Measurements from ENCODE around the gene LRRC28.

Gene LRRC28

DNA sequence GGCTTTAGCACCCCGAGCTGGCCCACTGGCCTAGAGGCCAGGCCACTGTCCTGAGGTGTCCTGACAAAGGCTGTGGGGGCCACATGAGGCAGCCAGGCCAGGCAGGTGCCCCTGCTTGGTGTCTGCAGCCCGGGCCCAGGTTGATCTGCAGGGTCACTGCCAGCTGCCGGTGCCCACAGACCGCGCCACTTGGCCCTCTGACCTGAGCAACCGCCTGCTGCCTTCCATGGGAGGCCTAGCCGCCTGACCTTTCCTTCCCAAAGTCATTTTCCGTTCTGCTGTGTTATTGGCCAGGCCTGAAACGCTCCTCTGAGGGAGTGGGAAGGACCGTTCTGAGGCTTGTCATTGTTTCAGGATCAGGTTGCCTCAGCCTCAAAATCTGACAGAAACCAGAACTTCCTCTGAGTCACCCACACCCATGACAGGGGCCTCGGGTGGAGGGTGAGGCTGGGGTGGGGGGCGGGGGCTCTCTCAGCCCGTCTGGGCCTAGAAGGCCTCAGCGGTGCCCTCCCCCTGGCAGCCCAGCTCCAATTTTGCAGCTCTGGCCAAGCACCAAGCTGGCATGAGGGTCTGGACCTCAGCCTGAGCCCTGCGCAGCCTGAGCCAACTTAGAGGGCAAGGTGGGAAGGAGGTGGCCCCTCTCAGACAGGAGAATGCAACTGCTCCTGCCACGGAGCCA, 173.8 kb downstream of the LRRC28 start:
- DNase-seq: peak; percentile 72

DNA sequence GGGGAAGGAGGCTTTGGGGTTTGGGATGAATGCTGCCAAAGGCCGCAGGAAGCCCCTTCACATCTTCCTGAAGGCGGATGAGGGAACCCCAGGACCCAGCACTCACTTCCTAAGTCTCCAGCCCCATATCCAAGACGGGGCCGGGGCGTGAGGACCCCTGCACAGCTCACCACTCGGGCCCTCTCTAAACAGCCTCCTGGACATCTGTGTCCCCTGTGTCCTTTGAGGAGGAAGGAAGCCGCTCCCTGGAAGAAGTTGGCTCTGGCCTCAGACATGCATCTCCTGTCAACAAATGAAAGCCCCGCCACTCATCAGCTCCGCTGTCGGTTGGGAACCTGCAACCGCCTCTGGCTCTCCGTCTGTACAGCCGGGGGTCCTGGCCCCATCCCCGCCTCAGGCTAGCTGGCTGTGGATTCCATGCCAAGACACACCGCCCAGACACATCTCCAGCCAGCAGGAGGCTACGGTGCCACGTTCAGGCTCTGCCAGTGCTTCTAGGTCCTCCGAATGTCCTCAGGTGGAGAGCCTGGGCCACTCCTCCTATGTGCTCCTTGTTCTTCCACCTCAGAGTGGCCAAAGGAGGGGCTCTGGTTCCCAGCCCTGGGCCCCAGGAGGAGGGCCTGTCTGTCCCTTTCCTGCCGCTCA, 174.5 kb downstream of the LRRC28 start:
- DNase-seq: no peak

DNA sequence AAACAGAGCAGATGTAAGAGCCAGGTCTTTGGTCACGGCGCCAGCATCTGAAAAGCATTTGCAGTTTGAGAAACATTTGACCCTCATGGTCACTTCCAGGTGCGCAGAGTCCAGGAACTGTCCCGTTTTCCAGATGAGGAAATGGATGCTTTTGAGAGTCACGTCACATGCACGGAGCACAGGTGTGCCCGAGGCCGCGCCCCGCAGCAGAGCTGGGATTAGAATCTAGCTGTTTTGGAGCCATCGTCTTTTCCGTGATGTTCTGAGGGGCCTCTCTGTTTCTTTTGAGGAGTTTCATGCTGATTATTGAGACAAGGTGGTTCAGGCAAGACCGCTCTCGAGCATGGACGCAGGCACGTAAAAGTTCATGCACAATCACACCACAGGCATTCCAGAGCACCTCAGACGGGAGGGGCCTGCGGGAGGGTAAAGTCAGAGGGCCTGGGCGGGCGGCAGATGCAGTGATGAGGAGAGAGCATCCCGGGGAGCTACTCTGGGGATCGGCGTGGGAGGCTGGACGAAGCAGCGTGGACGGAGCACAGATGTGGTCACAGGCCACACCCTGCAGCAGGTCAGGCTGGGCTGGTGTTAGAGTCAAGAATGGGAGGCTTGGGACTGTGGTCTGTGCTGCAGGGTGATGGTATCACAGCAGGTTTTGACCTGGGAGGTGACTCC, 175.3 kb downstream of the LRRC28 start:
- no peak for DNase-seq

DNA sequence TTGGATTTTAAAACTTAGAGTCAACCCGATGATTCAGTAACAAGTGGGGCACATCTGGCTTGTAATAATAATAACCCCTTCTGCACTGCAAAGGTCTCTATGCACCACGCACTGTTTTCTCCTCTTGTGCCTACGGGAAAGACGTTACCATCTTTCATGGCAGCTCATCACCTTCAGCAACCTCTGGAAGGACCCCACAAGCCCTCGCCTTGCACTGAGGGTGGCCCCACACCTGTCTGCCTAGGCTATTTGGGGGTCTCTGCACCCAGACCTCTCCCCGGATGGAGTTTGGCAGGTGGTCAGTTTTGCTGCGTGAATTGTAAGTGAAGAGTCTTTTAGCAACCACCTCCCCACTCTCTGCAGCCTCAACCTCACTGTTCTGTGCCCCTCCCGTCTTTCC, 175.9 kb downstream of the LRRC28 start:
- no peak for DNase-seq

DNA sequence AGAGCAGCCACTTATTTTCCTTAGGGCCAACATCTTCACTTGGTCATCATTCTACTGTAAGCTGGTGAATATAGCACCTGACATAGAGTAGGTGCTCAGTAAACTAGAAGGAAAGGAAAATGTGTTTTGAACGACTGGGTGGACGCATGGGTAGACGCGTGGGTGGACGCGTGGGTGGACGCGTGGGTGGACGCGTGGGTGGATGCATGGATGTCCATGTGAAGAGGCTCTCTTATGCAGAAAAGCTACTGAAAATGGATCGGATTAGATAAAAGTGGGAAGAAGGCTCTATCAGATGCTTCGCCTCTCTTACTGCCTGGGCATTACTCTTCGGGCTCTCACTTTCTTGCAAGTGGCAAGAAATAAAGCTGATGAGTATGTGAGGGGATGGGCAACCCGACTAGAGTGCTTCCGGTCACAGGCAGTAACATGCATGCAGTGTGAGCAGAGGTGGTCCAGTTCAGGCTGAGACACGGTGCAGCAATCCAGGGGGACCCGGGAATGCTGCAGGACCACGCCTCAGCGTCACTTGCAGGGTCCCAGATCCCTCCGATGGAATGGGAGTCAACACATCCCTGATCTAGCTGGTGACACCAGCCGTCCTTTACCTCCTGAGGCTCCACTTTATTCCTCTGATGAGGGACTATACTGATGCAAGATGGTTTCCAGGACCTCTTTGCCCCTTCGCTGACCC, 176.5 kb downstream of the LRRC28 start:
- no peak for DNase-seq

DNA sequence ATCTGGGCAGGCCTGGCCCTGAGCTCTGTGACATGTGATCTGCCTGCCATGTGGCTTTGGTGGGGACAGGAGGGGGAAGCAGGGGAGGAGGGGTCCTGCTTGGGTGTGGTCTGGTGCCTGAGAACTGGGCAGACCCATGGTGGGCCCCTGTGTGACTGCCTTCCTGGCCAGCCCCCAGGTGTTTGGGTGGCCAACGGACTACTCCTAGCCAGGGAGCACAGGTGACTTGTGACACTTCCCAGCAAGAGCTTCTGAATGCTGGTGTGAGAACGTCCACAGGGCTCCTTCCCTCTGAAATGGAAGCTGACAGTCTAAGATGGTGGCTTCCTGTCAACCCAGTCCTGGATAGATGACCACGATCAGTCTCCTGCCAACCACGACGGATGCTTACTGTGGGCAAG, 178.4 kb downstream of the LRRC28 start:
- DNase-seq: no peak

DNA sequence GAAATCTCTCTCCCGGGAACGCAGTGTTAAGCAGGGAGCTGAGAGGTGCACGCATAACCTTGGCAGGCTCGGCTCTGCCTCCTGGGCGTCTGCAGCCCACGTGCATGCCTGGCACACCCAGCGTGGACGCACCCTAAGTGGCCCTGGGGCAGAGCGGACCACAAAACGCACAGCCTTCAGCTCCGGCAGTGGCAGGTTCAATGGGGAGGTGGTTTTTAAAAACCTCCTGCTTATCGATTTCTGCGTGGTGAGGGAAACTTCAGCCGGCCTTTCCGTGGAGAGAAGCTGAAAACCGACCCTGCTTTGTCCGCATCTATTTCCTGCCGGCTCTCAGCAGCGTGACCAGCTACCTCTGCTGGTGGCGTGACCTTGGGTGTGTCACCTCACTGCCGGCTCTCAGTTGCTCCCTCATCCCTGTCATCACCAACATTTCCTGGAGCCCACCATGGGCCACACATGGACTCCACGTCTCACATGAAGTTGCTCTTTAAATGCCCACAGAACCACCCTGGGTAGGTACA, 179.7 kb downstream of the LRRC28 start:
- no peak for DNase-seq

DNA sequence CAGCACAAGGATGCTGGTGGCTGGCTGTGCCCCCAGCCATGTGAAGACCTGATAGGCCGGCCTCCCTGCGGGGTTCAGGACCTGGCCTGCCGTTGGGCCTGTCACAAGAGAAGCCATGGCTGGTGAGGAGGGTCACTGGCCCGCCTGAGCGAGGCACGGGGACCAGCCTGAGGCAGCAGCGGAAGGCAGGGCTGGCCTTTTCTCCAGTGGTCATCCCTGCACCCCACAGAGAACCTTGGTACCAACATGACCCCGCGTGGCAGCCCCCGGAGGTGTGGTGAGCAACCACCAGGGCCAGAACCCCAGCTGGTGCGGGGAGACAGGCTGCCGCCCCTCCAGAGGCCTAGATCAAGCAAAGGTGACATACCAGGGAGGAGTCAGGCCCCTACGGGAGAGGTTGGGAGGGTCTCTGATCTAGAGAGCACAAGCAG, 180.4 kb downstream of the LRRC28 start:
- DNase-seq: no peak

DNA sequence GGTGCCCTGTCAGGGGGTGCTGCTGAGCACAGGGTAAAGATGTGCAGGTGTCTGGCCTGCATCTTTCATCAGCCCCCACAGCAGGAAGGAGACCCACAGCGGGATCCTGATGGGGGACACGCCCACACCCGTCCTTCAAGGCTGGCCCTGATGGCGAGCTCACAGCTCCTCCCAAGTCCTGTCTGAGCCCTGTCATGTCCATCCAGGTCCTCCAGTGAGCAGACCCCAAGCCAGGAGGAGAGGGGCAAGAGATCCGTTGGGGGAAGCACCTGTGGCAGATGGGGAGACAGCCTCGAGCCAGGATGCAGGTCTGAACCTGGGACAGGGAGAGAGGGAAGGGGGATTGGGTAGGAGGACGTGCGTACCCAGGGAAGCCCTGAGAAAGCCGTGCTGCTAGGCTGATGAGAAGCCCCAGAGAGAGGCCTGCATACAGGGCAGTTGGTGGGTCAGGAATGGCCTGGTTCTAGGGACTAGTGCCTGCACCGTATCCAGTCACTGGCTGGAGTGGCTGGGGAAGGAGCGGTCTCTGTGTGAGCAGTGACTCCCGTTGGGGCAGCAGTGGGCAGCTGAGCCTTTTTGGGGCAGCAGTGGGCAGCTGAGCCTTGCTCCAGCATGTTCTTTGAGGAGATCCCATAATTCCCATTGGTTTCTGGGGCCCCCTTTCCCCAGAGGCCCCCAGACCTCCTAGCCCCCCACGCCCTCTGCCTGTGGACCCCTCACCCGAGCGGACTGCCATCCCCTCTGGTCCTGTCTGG, 181.2 kb downstream of the LRRC28 start:
- DNase-seq: no peak

DNA sequence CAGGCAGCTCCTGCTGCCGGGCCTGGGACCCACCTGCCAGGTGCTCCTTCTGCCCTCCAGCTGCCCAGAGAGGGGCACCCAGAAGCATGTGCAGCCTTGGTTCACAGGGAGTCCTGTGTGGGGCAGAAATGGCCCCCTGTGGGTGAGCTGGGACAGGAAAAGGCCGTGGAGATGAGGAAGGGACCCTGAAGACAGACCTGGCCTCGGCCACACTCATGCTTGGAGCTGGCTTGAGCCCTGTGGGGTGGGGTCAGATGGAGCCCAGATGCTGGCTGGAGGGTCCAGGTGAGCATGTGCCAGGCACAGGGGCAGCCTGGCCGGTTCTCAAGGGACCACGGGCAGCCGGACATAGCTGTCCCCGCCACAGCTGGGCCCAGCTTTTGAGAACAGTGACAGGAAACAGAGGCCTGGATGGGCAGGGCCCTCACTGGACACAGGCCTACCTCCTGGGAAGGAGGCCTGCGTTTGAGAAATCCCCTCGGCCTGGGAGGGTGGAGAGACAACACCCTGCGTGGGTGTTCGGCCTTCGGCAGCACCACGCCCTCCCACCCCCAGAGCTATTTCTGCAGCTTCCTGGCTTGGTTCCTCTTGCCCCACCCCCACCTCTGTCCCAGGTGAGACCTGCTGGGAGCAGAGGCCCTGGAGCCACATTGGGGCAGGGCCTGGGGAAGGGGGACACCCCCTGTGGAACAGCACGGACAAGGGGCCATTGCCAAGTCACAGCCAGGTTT, 181.9 kb downstream of the LRRC28 start:
- no peak for DNase-seq

DNA sequence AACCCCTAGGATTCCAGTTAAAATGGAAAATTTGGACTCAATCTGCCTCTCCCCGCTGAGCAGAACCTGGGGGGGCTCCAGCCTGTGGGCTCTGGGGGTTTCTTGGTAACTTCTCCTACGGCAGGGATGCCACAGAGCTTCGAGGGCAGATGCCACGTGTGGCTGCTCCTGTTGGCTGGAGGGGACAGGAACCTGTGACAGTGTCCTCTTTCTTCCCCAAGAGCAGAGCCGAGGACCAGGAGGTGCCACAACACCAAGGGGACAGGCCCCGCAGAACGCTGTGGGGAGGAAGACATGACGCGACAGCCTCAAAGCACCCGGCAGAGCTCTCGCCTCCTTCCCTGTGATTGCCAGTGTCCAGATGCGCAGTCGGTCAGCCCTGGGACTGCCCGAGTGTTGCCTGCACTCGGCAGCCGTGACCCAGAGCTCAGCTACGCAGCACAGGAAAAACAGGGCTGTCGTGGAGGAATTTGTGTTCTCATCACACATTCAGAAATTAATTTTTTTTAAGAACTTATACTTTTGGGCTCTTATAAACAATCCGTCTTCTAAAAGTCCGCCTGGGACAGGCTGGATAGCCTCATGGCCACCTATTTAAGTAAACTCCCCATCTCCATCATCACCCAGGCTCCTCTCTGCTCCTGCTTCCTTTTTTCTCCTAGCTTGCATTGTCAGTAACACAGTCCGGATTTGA, 182.6 kb downstream of the LRRC28 start:
- DNase-seq: no peak

DNA sequence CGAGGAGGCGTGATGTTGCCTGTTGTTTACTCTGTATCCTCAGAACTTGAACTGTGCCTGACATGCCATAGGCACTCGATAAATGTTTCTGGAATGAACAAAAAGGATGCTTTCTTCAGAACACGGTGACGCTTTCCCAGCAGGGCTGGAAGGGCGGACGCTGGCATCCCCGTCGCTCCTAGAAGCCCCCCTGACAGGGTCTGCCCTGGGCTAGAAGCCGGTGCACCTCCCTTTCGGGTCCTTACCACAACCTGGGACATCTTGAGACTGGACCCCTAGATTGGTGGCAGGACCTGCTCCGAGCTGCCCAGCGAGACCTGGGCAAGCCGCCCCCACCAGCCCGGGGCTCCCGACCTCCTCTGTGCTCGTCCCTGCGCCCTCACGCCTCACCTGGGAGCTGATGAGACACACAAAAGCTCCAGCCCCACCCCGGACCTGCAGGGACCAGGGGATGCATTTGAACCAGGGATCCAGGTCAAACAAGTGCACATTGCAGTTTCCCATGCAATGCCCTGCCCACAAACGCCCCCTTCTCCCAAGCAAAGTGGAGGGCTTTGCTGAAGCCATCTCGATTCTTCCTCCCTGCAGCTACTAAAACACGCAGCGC, 183.3 kb downstream of the LRRC28 start:
- DNase-seq: no peak

DNA sequence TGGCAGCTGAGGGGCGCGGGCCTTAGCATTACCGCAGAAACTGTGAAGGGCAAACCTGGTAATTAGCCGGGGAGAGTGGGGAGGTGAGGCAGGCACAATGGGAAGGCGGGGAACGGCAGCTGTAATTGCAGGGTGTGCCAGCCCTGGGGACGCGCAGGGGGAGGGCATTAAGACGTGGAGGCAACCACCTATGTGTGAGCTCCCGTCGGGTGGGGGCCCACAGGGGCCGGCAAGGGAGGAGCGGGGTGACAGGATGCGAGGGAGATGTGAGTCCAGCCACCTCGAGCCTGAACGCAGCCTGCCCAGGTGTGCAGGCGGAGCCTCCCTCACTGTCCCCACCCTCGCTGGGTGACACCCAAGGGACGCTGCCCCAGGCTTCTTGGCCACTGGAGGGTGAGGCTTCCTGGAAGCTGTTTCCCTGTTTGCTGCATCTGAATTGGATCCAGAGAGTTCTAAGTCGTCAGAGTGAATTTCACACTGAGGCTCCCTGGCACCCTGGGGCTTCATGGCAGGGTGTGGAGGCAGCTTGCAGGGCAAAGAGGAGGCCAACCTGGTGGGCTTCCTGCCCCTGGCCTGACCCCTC, 183.9 kb downstream of the LRRC28 start:
- DNase-seq: no peak

DNA sequence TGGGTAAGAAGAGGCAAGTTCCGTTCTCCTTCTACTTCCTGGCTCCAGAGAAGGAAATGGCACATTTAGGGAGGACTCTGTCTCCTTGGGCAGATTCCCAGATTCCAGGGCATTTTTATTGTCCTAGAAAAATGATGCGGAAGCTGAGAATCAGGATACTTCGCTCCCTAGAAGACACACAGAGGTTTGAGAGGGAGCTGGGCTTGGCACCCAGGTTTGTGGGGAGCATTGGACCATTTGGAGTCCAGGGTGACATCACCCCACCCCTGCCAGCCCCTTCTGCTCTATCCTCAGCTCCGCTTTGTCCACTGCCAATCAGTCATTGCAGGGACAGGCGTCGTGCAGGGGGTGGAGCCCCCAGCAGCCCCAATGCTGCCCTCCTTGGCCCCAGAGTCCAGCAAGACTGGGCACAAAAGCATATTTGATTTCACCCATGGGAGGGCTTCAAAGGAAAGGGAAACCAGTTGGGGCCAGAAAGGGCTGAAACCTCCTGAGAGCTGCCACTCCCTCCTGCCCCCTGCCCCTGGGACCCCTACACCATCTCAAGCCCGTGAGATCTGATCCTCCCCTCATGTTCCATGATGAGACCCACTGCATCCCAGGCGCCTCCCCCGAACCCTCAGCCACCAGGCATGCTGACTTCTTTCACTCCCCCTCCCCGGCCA, 184.7 kb downstream of the LRRC28 start:
- no peak for DNase-seq

DNA sequence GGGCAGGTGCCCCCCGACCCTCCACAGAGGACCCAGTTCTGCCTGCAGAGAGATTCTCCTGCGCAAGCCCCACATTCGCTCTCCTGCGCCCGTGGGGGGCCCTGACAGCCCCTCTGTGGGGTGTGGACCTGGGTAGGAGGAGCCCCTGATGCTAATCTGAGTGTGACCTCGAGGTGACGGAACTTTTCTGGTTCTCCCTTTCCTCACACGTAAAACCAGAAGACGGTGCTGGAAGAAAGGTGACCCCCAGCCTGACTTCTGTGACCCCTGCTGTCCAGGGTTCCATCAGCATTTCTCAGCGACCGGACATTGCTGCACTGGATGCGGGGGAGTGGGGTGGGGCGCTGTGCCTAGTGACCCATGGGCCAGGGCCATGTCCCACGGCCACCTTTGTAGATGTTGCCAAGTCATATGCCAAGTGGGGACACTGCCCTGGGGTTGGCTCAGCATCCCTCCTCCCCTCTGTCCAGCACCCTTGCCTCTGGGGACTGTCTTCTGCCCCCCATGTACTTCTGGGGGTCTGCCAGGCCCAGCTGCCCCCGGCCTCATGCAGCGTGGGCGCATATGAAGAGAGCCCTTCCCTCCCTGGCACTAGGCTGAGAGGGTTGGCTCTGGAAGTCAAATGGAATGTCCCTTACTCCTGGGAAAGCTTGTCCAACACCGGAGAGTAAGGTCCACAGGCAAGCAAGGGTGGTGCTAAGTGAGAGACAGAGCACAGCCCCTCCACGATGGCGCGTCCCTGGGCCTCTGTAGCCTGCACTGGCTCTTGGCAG, 185.4 kb downstream of the LRRC28 start:
- no peak for DNase-seq

DNA sequence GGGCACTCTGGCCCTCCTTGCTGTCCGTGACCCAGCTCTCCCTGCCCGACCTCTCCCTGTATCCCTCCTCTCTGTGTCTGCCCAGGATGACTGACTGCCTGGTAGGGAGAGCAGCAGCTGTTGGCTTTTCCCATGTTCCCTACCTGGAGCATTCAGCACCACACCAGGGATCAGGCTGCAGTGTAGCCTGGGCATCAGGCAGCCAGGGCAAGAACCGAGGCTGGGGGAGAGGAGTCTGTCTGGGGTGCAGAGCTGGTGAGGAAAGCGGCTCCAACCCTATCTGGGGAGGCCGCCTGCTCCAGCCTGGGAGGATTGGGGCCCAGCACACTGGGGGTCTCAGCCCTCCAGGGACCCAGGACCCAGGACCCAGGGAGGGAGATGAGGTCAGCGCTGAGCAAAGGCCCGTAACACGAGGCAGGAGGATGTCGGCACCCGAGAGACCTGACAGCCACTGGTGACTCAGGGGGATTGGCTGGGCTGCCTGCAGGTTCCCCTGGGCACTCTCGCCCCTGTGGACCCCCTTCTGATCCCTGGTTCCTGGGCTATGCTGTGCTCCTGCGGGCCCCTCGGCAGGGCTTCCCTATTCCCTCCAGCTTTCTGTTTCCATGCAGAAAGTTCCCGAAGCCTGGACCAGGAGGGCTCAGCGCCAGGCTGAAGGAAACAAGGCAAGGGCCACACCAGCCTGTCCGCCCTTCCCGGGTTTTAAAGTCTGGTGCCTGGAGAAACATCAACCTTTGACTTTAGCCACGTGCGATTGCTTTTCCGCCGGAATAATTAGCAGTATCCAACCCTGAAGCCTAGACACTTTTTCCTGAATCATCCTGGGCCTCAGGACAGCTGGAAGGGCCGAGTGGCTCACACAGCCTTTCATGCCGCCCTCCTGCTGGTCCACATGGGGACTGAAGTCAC, 186.3 kb downstream of the LRRC28 start:
- no peak for DNase-seq

DNA sequence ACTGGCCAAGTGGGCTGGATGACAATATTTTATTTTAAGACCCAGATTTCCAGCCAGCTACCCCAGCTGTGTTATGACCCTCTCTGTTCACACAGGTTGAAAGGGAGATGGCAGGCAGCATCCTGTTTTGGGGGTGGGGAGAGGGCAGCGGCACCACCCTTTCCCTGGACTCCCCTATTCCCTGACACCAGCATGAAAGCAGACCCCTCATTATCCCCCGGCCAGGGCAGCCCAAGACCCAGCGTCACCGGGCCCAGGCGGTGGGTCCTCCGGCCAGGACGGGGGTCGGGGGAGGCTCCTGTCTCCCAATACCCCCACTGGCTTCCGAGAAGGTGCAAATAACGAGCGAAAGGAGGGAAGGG, 186.9 kb downstream of the LRRC28 start:
- DNase-seq: no peak
